Body of pancreas (tissue), 4 donors: ENCODE results near the gene EPHX1.

Experiments
- POLR2A ChIP-seq, 3 donors: fragments of 450-650 bp; IDR thresholded peaks; one replicate each; pipeline ENCODE4 v1.6.1; 2016; ENCODE audit warnings: antibody characterized with exemption in 3 of 3, mild to moderate bottlenecking in 2 of 3
- TF ChIP-seq, protein P1 (sequence below), 7 experiments: fragments of 450-650 bp in 4 of 7; fragments of 200-600 bp in 3 of 7; sonication (generic) in 3 of 7; IDR thresholded peaks; one replicate each; pipeline ENCODE4 v1.5.1; 2016 to 2019; ENCODE audit warnings: antibody characterized with exemption in 7 of 7

DNA sequence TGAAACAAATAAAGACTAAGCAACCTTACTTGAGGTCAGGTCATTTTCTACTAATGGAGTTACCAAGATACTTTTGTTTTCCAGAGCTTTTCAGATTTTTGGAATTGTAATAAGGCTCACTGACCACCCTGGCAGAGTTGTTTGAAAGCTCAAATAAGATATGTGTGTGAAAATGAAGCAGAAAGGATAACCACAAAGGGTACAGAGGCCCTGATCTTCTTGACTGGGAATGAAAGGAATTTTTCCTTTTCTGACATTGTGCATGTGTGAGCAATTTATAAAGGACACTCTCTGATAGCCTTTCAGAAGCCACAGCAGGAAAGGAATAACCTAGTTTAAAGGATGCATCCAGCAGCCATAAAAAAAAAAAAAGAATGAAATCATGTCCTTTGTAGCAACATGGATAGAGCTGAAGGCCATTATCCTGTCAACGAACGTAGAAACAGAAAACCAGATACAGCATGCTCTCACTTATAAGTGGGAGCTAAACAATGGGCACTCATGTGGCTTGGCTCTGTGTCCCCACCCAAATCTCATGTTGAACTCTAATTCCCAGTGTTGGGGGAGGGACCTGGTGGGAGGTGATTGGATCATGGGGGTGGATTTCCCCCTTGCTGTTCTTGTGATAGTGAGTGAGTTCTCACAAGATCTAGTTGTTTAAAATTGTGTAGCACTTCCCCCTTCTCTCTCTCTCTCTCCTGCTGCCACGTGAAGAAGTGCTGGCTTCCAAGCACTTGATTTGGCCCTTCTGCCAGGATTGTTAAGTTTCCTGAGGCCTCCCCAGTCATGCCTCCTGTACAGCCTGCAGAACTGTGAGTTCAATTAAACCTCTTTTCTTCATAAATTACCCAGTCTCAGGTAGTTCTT lies 35.4 kb upstream of the EPHX1 start:
- TF ChIP-seq, protein P1, sequence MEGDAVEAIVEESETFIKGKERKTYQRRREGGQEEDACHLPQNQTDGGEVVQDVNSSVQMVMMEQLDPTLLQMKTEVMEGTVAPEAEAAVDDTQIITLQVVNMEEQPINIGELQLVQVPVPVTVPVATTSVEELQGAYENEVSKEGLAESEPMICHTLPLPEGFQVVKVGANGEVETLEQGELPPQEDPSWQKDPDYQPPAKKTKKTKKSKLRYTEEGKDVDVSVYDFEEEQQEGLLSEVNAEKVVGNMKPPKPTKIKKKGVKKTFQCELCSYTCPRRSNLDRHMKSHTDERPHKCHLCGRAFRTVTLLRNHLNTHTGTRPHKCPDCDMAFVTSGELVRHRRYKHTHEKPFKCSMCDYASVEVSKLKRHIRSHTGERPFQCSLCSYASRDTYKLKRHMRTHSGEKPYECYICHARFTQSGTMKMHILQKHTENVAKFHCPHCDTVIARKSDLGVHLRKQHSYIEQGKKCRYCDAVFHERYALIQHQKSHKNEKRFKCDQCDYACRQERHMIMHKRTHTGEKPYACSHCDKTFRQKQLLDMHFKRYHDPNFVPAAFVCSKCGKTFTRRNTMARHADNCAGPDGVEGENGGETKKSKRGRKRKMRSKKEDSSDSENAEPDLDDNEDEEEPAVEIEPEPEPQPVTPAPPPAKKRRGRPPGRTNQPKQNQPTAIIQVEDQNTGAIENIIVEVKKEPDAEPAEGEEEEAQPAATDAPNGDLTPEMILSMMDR (IDR thresholded peaks at IDR 0.05) = no peak
- no peak for TF ChIP-seq POLR2A (IDR thresholded peaks at IDR 0.05)
